Measurements from ENCODE around the gene CHRNG.

Gene CHRNG

GRCh38 chr2:232584238-232584637 lies 44.7 kb downstream of the CHRNG start:
- no peak overlapping the region for H3K4me3 ChIP-seq (ENCODE audit: low read length)
- H3K27me3 ChIP-seq (ENCODE audit: control insufficient read depth, low read length), result no peaks in the 10 kb centered on the region
- H3K9me2 ChIP-seq (replicated peaks; ENCODE audit: control insufficient read depth, low read length), result no peaks in the 10 kb centered on the region
- H3K36me3 ChIP-seq (ENCODE audit: control insufficient read depth, low read length), result no peaks in the 10 kb centered on the region
- no peaks in the 10 kb centered on the region for H4K20me1 ChIP-seq (ENCODE audit: control insufficient read depth, insufficient read depth, low read depth, low read length)
- no peaks in the 10 kb centered on the region for H3K9me3 ChIP-seq (ENCODE audit: control insufficient read depth, insufficient read depth, low read length)
- no peak for TF ChIP-seq CTCF (IDR thresholded peaks at IDR 0.05; ENCODE audit: low read depth, low read length, poor library complexity, severe bottlenecking)
- no peak for TF ChIP-seq EZH2phosphoT487 (IDR thresholded peaks at IDR 0.05; ENCODE audit: borderline replicate concordance, low read length)
- no peaks in the 10 kb centered on the region for H3F3A ChIP-seq (ENCODE audit: control insufficient read depth, insufficient read depth)
- H3K79me2 ChIP-seq (ENCODE audit: control insufficient read depth, low read length), result no peaks in the 10 kb centered on the region
- no peak overlapping the region for H3K4me2 ChIP-seq (ENCODE audit: low read length)
- peaks cover 10% of the 10 kb centered on the region for H3K4me1 ChIP-seq (ENCODE audit: control insufficient read depth, low read length)
- no peak overlapping the region for H3K27ac ChIP-seq (ENCODE audit: low read depth, low read length)

GRCh38 chr2:232586943-232587505 lies 47.5 kb downstream of the CHRNG start:
- Histone ChIP-seq H3F3A (ENCODE audit: control insufficient read depth, insufficient read depth) (no peaks in the 10 kb centered on the region), H3K79me2 (ENCODE audit: control insufficient read depth, low read length) (no peaks in the 10 kb centered on the region), H3K27me3 (ENCODE audit: control insufficient read depth, low read length) (no peaks in the 10 kb centered on the region), H3K9me3 (ENCODE audit: control insufficient read depth, insufficient read depth, low read length) (no peaks in the 10 kb centered on the region), H3K27ac (ENCODE audit: low read depth, low read length) (no peak overlapping the region), H3K4me1 (ENCODE audit: control insufficient read depth, low read length) (peaks cover under 1% of the 10 kb centered on the region; the same call in 1 of the 2 replicates), H3K36me3 (ENCODE audit: control insufficient read depth, low read length) (no peaks in the 10 kb centered on the region), H3K9me2 (replicated peaks; ENCODE audit: control insufficient read depth, low read length) (no peaks in the 10 kb centered on the region), H4K20me1 (ENCODE audit: control insufficient read depth, insufficient read depth, low read depth, low read length) (no peaks in the 10 kb centered on the region), H3K4me2 (ENCODE audit: low read length) (no peak overlapping the region), H3K4me3 (ENCODE audit: low read length) (no peak overlapping the region)
- no peak for TF ChIP-seq EZH2phosphoT487 (IDR thresholded peaks at IDR 0.05; ENCODE audit: borderline replicate concordance, low read length)

GRCh38 chr2:232587512-232587911 lies 48.0 kb downstream of the CHRNG start:
- Histone ChIP-seq H3K27ac (ENCODE audit: low read depth, low read length) (no peak overlapping the region), H3K36me3 (ENCODE audit: control insufficient read depth, low read length) (no peaks in the 10 kb centered on the region), H3K9me3 (ENCODE audit: control insufficient read depth, insufficient read depth, low read length) (no peaks in the 10 kb centered on the region), H3K4me3 (ENCODE audit: low read length) (no peak overlapping the region), H3K79me2 (ENCODE audit: control insufficient read depth, low read length) (no peaks in the 10 kb centered on the region), H3K27me3 (ENCODE audit: control insufficient read depth, low read length) (no peaks in the 10 kb centered on the region), H3K4me2 (ENCODE audit: low read length) (no peak overlapping the region), H4K20me1 (ENCODE audit: control insufficient read depth, insufficient read depth, low read depth, low read length) (no peaks in the 10 kb centered on the region), H3K9me2 (replicated peaks; ENCODE audit: control insufficient read depth, low read length) (no peaks in the 10 kb centered on the region), H3F3A (ENCODE audit: control insufficient read depth, insufficient read depth) (no peaks in the 10 kb centered on the region), H3K4me1 (ENCODE audit: control insufficient read depth, low read length) (no peaks in the 10 kb centered on the region)
- TF ChIP-seq CTCF (IDR thresholded peaks at IDR 0.05; ENCODE audit: low read depth, low read length, poor library complexity, severe bottlenecking) (no peak), EZH2phosphoT487 (IDR thresholded peaks at IDR 0.05; ENCODE audit: borderline replicate concordance, low read length) (no peak)

GRCh38 chr2:232588031-232588430 lies 48.5 kb downstream of the CHRNG start:
- Histone ChIP-seq H3F3A (ENCODE audit: control insufficient read depth, insufficient read depth) (no peaks in the 10 kb centered on the region), H3K4me3 (ENCODE audit: low read length) (no peak overlapping the region), H3K27ac (ENCODE audit: low read depth, low read length) (no peak overlapping the region), H3K9me2 (replicated peaks; ENCODE audit: control insufficient read depth, low read length) (no peaks in the 10 kb centered on the region), H3K9me3 (ENCODE audit: control insufficient read depth, insufficient read depth, low read length) (no peaks in the 10 kb centered on the region), H3K4me2 (ENCODE audit: low read length) (no peak overlapping the region), H3K27me3 (ENCODE audit: control insufficient read depth, low read length) (no peaks in the 10 kb centered on the region), H3K79me2 (ENCODE audit: control insufficient read depth, low read length) (no peaks in the 10 kb centered on the region), H3K36me3 (ENCODE audit: control insufficient read depth, low read length) (no peaks in the 10 kb centered on the region), H4K20me1 (ENCODE audit: control insufficient read depth, insufficient read depth, low read depth, low read length) (no peaks in the 10 kb centered on the region), H3K4me1 (ENCODE audit: control insufficient read depth, low read length) (no peaks in the 10 kb centered on the region)
- no peak for TF ChIP-seq EZH2phosphoT487 (IDR thresholded peaks at IDR 0.05; ENCODE audit: borderline replicate concordance, low read length)
